GM21381 (cell line): Measurements from ENCODE around the gene BTBD17.
"Not testable (repeated sequence)": the region's sequence is repeated elsewhere in the genome, so short reads cannot be mapped to it uniquely, and the experiment has no call there.

Experiments
- ATAC-seq: cut with Tn5 transposase; IDR thresholded peaks from one replicate; pipeline ENCODE4 v1.9.1; 2021; ENCODE audit warnings: mild to moderate bottlenecking, moderate library complexity; ENCODE audit not compliant: unreplicated experiment

The BTBD17 gene, protein sequence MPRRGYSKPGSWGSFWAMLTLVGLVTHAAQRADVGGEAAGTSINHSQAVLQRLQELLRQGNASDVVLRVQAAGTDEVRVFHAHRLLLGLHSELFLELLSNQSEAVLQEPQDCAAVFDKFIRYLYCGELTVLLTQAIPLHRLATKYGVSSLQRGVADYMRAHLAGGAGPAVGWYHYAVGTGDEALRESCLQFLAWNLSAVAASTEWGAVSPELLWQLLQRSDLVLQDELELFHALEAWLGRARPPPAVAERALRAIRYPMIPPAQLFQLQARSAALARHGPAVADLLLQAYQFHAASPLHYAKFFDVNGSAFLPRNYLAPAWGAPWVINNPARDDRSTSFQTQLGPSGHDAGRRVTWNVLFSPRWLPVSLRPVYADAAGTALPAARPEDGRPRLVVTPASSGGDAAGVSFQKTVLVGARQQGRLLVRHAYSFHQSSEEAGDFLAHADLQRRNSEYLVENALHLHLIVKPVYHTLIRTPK

DNA sequence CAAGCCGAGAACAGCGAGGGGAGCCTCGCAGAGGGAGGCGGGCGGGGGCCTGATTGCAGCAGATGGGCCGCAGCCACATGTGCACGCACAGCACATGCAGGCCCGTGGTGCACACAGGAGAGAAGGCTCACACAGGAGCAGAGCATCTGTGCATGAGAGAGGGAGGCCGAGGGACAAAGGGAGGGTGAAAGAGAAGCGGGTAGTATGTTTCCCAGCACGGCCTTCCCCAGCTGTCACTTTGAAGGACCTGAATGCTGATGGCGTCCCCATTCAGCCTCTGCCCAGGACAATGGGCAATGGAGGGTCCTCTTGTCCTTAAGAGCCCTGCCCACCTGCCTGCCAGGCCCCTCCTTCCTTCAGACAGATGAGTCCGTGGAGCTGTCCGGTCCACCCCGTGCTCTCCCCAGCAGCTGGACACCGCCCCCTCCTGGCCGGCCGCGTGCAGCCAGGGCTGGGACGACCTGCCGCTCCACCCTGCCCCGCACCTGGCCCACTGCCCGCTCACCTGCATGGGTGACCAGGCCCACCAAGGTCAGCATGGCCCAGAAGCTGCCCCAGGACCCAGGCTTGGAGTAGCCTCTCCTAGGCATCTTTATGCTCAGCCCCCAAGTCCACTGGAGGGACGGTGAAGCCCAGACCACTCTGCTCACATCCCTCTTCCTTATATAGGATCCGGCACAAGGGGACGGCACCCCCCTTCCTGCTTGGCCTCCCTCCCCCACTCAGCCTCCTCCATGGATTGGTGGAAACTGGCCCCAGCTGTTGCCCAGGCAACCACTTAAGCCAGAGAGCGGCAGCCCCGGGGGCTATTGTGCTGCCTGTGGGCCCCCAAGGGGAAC is at the start of gene BTBD17:
TSS of gene BTBD17 (minus strand) at position 639 of the 839 bp plus-strand sequence. CDS start at position 590, 49 bp downstream.
- no peak for ATAC-seq

DNA sequence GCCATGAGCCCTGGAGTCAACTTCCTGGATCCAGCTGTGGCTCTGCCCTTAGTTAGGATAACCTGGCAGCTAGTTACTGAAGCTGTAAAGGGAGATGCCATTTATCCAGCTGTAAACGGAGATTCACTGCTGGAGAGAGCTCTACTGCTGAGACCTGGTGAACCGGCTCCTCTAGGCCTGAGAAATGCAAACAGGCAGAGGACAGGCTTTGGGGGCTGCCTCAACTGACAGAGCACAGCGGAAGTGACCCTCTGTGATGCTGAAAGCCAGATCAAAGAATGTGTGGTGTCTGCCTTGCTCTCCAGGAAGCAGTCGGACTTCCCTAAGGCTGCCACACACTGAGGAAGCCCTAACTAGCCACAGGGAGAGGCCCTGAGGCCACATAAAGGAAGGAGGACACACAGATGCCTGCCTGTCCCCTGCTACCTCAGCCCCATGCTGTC is 48.4 kb upstream of the BTBD17 start:
- no peak for ATAC-seq

DNA sequence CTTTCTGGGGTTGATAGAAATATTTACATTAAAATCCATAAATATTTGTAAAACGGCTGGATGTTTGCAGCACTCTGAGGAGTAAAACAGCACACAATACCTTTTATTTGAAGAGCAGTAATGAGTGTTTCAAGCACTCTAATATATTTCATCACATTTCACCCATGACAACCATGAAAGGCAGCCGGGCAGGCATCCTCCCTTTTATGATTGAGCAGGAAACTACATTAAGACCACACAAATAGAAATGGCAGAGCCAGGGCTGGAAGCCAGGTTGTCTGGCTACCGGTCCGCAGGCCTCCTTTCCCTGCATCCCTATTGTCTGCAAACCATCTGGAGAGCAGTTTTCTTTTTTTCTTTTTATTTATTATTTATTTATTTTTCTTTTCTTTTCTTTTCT is 47.1 kb upstream of the BTBD17 start:
- no peak for ATAC-seq

DNA sequence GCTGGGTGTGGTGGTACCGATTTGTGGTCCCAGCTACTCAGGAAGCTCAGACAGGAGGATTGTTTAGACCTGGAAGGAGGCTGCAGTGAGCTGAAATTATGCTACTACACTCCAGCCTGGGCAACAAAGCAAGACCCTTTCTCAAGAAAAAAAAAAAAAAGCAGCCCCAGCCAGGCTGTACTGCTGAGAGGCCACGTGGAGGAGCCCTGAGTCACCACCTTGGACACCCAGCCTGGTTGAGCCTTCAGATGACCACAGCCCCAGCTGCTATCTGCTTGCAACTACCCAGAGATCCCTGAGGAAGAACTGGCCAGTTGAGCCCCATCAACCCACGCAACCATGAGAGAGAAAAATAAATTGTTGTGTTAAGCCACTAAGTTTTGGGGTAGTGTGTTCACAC is 46.6 kb upstream of the BTBD17 start:
- ATAC-seq = no peak

DNA sequence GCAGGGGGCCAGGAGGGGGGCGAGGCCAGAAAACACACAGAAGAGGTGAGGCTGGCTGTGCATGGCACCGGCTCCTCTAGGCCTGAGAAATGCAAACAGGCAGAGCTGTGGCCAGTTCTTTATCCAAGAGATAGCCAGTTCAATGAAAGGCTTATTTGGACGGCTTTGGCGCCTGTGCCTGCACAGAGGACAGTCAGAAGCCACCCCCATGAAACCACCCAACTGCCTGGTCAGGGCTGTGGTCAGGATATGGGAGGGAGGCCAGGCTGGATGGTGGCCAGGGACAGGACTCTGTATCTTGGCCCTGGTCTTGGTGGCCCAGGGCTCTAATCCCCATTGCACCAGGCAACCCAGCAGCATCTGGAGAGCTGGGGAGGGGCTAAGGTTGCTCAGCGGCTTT is 45.7 kb upstream of the BTBD17 start:
- no peak for ATAC-seq

DNA sequence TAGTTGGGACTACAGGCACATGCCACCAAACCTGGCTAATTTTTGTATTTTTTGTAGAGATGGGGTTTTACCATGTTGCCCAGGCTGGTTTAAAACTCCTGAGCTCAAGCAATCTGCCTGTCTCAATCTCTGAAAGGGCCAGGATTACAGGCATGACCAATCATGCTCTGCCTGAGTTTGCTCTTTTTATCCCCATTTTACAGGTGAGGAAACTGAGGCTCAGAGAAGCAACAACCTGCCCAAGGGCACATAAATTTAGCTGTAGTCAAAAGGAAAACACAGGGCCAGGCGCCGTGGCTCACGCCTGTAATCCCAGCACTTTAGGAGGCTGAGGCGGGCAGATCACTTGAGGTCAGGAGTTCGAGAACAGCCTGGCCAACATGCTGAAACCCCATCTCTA is 43.6 kb upstream of the BTBD17 start:
- not testable (repeated sequence) for ATAC-seq

DNA sequence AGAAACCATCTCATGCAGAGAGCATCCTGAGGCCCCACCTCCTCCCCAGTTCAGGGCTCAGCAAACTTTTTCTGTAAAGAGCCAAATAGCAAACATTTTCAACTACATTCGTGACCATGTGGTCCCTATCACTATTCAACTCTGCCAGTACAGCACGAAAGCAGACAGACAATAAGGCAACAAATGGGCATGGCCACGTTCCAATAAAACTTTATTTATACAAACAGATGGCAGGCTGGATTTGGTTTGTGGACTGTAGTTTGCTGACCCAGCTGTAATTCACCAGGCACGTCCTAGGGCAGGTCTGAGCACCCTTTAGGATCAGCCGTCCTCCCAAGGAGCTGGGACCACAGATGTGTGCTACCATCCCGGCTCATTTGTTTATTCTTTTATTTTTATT is 43.1 kb upstream of the BTBD17 start:
- ATAC-seq = no peak

DNA sequence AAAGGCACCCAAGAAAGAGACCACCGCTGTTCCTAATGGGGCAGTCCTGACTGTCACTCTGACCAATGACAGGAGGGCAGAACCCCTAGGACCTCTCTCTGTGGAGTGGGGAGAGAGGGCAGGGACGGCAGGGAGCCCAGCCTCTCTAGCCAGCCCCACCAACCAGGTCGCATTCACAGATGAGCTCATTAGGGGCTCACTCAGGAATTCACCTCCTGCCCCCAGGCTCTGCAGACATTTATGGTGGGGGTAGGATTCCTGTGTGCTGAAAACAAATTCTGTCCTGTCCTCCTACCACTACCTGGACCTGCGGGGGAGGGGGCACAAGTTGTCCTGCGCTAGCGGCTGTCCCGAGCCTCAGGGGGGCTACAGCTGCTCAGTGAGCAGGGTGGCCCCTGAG is 42.5 kb upstream of the BTBD17 start:
- ATAC-seq = no peak

DNA sequence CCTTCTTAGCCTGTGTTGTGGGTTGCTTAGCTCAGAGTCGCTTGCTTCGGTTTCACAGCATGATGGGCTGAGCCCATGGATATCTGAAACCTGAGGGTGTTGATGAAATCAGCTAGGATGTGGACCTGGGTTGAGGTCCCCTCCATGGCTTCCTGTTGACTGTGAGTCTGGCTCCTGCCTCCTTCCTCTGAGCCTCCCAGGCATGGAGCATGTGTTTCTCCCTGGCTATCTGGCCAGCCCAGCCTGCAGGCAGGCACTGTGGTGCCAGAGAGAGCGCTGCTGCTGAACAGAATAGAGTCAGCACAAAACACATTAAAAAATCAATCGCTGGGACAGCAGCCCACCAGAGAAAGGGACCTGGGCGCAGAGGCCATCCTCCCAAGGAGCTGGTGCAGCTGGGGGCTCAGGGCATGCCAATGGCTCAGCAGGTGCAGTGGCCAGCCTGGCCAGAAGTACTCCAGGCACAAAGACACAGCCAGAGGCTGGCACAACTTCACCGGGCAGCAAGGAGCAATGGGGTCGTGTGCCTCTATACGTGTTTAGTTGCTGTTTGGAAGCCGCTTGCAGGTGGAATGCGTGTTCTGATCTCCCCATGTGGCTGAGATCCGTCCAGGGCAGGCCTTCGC is 42.0 kb upstream of the BTBD17 start:
- no peak for ATAC-seq

DNA sequence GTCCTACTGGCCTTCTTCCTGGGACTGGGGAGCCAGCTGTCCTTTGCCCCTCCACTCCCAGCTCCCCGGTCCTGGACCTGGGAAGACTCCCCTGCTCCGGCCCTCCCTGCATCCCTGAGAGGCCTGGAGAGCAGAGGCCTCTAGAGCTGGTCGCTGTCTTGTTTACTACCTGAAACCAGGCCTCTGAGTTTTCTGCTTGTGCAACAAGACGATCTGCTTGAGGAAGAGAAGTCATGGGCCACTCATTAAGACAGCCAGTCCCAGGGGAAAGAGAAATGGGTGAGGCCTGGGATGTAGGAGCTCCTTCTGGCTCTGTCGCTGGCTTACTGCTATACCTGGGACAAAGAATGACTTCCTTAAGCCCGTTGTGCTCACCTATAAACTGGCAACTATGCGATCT is 40.4 kb upstream of the BTBD17 start:
- ATAC-seq = no peak

DNA sequence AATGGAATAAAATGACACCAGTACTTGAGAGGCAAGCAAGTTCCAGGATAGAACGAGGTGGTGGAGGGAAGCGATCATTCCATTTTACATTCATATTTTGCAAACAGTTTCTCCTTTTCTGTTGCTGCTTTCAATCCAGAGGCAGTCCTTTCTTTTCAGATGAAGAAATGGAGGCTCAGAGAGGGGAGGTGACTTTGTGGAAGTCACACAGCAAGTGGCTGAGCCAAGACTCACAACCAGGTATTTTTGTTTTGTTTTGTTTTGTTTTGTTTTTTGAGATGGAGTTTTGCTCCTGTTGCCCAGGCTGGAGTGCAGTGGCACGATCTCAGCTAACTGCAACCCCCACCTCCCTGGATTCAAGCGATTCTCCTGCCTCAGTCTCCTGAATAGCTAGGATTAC is 34.9 kb upstream of the BTBD17 start:
- ATAC-seq = no peak

DNA sequence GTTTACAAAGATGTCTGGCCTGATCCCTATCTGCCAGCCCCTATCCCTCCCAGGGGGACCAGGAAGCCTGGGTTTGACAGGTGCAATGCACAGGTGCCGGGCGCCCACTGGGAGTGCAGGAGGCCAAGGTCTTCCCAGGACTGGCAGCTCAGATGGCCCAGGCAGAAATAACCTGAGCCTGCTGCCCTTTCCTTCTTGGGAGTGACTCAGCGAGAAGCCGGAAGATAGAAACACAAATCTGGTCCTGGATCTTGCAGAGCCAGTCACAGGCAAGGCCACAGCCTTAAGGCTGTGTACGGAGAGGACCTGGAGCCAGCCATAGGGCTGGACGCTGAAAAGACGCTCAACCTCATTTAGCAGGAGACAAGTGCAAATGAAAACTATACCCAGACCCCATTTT is 33.3 kb upstream of the BTBD17 start:
- no peak for ATAC-seq

DNA sequence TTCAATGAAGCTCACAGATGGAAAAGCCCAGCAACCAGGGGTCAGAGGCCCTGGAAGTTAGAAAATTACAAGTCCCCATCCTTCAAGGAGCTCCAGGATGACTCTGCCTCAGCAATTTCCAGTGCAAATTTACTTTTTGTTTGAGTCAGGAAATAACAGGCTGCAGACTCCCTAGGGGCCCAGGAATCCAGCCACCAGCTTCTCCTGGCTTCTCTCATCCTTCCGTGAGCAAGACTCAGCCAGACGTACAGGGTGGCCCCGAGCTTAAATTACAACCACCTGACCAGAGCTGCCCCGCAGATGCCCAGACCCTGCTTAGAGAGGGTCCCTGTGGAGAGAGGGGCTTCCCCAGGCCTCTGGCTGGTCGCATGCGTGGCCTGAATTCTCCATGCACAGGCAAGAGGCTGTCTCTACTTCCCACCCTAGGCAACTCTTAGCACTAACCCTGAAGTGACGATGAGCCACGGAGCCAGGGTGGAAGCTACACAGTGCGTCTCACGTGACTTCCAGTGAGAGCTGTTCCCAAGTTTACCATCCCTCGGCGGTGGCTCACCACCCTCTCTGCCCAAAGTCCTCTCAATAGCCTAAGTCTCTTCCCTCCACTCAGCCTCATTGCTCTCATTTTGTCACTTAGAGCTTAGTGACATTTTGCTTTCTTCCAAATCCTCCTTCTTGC is 32.7 kb upstream of the BTBD17 start:
- ATAC-seq = no peak

DNA sequence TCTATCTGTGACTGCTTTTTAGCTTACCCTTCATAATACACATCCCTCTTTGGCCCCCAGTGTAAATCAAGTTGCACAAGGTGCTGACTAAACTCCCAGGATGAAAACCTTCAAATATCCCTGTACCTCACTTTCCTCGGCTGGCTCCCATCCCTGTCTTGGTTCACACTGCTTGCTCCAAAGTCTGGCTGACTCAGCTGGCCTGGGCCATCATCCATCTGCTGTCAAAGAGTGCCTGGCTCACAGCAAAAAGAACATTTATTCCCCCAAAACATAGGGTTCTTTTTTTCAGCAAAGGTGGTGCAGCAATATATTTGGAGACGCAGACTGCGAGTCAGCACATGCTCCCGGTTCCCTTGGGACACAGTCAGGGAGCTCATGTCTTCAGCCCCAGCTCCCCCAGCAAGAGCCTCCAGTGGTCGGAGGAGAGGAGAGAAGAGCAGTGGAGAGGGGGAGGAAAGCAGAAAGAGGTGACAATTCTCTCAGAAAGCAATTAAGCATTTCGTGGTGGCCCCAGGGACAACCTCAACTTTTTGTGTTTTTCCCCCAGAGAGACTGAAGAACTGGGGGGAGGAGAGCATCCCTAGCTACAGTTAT is 31.8 kb upstream of the BTBD17 start:
- no peak for ATAC-seq

DNA sequence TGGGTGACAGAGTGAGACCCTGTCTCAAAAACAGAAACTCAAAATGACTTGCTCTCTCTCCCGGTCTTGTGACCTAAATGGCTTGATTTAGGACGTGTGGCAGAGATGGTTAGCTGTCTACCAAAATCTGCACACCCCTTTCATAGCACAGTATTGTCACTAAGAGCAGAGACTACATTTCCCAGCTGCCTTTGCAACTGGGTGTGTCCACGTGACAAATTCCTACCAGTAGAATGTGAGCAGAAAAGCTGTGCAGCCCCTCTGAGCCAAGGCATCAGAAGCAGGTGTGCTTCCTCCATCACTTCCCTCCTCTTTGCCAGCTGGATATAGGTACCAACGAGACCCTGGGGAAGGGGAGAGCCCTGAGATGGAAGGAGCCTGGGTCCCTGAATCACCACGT is 31.2 kb upstream of the BTBD17 start:
- no peak for ATAC-seq

DNA sequence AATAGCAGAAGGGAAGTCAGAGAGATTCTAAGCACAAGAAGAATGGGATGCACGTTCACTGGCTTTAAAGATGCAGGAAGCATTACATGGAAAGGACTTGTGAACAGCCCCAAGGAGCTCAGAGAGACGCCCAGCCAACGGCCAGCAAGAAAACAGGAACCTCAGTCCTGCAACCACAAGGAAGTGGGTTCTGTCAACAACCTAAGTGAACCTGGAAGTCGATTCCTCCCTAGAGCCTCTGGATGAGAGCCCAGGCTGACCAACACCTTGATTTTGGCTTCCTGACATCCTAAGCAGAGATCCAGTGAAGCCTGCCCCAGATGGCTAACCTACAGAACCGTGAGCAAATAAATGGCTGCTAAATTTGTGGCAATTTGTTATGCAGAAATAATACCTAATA is 30.1 kb upstream of the BTBD17 start:
- ATAC-seq = no peak

DNA sequence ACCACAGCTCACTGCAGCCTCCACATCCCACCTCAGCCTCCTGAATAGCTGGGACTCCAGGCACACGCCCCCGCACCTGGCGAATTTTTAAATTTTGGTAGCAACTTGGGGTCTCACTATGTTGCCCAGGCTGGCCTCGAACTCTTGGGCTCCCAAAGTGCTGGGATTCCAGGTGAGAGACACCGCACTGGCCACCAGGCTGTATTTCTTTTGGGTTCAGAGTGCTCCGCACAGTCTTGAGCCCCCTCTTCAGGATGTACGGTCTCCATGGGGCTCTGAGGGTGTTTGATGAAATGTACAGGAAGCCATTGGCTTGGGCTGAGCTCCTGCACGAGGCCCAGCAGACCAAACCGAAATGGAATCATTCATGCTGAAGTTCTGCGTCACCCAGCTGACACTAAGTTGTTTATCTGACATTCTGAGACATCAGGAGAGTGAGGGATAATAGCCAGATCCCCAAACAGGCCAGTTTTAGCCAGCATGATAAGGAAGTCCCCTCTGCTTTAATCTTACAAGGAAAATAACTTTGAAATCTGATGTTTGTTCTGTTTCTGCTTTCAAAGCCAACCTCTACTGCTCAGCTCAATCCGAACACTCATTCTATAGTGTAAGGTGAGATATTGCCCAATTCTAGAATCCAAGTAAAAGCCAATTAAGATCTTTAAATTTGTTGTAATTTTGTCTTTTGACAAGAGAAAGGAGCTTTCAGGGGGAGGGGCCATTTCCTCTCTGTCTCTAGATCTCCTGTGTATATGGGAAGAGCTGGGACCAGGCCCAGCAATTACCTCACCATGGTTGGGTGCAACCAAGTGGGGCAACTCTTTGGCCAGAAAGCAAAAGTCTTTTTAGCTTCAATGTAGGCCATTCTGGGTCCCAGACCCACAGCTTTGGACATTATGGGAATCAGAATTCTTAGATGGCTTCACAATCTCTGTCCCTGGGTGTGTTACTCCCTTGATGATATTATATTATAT is 29.3 kb upstream of the BTBD17 start:
- no peak for ATAC-seq

DNA sequence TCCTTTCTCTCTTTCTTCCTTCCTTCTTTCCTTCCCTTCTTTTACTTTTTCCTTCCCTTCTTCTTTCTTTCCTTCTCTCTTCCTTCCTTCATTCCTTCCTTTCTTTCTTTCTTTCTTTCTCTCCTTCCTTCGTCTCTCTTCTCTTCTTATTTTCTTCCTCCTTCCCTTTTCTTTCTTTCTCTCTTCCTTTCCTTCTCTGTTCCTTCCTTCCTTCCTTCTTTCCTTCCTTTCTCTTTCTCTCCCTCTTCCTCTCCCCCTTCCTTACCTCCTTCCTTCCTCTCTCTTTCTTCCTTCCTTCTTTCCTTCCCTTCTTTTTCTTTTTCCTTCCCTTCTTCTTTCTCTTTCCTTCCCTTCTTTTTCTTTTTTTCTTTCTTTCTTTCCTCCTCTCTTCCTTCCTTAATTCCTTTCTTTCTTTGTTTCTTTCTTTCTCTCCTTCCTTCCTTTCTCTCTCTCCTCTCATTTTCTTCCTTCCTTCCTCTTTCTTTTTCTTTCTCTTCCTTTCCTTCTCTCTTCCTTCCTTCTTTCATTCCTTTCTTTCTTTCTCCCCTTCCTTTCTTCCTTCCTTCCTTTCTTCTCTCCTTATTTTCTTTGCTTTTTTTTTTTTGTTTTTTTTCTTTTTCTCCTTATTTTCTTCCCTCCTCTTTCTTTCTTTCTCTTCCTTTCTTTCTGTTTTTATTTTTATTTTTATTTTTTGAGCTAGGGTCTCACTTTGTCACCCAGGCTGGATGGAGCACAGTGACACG is 28.4 kb upstream of the BTBD17 start:
- no peak for ATAC-seq
